Measurements from ENCODE around the gene TNKS2.
A peak's percentile ranks its signal among the peaks of the same experiment; 100 is the strongest.

TNKS2 gene

DNA sequence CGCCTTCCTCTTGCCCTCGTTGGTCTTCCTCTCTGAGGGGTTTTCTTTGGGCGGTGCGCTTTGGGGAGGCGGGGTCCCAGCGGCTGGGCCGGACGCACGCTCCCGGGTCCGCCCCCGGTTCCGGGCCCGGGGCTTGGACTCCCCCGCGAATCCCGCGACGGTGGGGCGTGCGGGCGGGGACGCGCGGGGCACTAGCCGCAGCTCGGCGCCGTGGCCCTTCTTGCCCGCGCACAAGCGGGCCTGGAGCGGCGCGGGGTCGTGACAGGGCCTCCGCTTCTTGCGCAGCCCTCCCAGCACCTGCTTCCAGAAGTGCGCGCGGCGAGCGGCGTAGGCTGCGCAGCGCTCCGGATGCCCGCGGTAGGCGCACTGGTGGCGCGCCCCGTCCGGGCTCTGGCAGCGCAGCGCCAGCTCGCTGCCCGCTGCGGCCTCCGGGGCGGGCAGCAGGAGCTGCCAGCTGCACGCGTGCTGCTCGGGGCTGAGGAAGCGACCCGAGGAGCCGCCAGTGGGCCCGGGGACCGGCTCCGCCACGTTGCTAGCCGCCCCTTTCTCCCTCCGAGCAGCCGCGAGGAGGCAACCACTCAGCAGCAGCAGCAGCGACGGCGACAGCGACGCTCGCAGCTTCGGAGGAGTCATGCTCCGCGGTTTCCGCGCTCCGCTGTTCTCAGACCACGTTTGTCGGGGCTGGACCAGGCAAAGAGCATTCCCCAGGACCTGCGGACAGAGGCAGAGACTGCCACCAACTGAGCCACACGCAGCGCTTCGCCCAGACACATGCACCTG is 110.3 kb downstream of the TNKS2 start:
- peak; percentile 43 to 54 for DNase-seq (ENCODE audit: low read depth in 1 of 2, low spot score in 1 of 2)

DNA sequence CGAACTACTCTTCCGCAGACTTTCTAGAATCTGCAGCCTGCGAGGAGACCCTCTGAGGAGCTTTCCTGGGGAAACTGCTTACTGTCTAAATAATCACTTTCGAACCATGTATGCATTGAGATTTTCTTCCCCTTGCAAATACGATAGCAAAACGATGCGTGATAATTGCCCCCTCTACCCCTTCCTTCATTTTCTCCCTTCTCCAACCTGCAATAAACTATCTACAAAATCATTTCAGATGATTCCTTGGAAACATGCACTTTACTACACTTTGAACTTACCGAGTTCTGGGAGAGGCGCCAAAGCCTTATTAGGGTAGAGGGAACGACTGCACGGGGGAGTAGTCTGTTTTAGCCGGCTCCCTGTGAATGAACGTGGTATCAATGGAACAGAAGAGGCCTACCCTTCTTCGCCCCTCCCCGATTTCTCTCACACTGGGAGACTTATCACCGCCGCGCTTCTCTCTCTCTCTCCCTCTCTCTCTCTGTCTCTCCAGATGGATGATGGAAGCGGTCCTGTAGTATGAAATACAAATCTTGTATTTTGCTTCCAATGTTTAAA is 111.0 kb downstream of the TNKS2 start, which contains the start of gene FGFBP3:
Gene FGFBP3 (minus strand): TSS at position 370 of the 561 bp plus-strand sequence. CDS start 517 bp downstream, outside the sequence.
- no peak for DNase-seq (ENCODE audit: low read depth in 1 of 2, low spot score in 1 of 2)

DNA sequence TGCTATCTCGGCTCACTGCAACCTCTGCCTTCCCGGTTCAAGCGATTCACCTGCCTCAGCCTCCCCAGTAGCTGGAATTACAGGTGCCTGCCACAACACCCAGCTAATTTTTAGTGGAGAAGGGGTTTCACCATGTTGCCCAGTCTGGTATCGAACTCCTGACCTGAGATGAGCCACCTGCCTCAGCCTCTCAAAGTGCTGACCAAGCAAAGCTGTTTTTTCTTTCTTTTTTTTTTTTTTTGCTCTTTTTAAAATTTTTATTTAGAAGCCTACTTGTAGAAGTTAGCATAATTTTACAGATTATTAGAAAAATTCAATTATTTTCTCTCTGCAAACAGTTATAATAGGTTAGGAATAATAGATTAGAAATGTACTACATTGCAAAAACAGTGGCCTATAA is 112.2 kb downstream of the TNKS2 start:
- no peak for DNase-seq (ENCODE audit: low read depth in 1 of 2, low spot score in 1 of 2)
